H54 (cell line): Measurements from ENCODE around the gene SRGAP1.
A peak's percentile ranks its signal among the peaks of the same experiment; 100 is the strongest.

Experiments
- DNase-seq: peaks from one replicate; pipeline ENCODE4 v3.0.0; 2011; ENCODE audit warnings: low spot score, mixed read lengths; ENCODE audit not compliant: insufficient read length
- FAIRE-seq: peaks from 3 replicates; lab custom pipeline; 2011; peaks lifted over from hg19 to GRCh38; lab: Jason Lieb, UNC
- POLR2A ChIP-seq: IDR thresholded peaks from 2 replicates; pipeline ENCODE4 v1.6.1; 2011; ENCODE audit warnings: low read depth, mild to moderate bottlenecking, low read length

Gene SRGAP1

DNA sequence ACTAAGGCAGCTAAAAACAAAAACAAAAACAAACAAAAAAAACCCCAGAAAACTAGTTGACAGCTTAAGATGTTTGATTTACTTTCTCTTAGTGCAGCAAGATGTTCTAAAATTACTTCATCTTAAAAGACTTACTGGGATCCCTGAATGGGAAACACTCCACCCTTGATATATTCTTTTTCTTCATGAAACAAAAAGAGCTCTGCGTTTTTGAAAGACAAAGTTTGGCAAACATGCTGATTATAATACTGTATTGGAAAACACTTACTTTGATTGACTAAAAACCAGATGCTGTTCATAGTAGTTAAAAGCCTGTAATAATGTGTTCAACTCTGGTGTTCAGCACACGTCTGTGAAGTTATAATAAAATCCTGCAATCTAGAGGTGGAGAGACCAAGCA lies 136.8 kb downstream of the SRGAP1 start:
- DNase-seq (no peak), FAIRE-seq (peak; percentile 43)
- no peak for TF ChIP-seq POLR2A

DNA sequence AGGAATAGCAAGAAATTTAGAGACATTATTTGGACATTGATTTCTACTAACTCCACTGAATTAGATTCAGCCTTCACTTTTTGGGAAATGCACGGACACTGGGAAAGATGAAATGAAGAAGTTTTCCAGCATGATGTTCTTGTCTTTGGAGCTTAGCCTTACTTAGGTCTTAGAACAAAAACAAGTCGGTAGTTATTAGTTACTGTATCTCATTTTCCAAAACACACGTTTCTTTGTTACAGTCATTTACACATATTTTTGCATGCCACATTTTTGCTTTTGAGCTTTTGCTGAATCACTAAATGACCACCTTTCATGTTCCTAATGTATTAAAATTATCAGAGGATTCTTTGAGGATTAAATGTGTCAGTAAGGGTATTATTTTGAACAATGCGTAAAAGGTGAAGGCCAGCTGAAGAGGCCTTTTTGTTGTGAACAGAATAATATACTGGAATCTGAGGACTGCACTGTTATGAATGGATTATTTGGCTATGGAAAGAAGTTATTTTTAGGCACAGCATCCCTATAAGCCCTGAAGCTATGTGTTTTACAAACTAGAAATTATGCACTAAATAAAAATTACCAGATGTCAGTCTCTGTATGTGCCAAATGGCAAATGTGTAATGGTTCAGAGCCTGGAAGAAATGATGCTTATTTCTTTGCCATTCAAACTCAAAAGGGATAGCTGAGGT lies 138.2 kb downstream of the SRGAP1 start:
- no peak for DNase-seq
- TF ChIP-seq POLR2A: no peak
- FAIRE-seq: no peak

GRCh38 chr12:63985456-63985855 lies 141.0 kb downstream of the SRGAP1 start:
- DNase-seq (no peak), FAIRE-seq (no peak)
- no peak for TF ChIP-seq POLR2A

DNA sequence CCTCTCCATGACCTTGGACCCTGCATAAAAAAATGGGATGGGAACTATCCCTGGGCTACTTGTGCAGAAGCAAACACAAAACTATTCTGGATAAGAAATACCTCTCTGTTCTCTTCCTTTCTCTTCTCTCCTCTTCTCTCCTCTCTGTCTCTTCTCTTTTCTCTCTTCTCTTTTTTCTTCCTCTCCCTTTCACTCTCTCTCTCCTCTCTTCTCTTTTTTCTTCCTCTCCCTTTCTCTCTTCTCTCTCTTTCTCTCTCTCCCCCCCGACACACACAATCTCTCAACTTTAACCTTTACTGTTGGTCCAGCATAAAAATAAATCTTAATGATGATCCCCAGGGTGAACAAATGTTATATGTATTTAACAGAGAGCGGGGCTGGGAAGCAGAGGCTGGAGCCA lies 141.4 kb downstream of the SRGAP1 start:
- no peak for FAIRE-seq
- TF ChIP-seq POLR2A: no peak

GRCh38 chr12:63989301-63989845 lies 144.9 kb downstream of the SRGAP1 start:
- no peak for FAIRE-seq

More for the DNA sequence above, 141.4 kb downstream of the SRGAP1 start:
- DNase-seq: no peak

GRCh38 chr12:63990828-63991547 lies 146.5 kb downstream of the SRGAP1 start:
- FAIRE-seq (no peak), DNase-seq (no peak)
- TF ChIP-seq POLR2A: no peak

More at GRCh38 chr12:63989301-63989845, 144.9 kb downstream of the SRGAP1 start:
- DNase-seq: no peak
- no peak for TF ChIP-seq POLR2A

- TF ChIP-seq POLR2A: no peak
- FAIRE-seq: no peak
- DNase-seq: no peak
These were observed 150.2 kb downstream of the SRGAP1 start for GRCh38 chr12:63994704-63995103.

GRCh38 chr12:63995512-63995911 lies 151.0 kb downstream of the SRGAP1 start:
- DNase-seq (no peak), FAIRE-seq (no peak)
- TF ChIP-seq POLR2A: no peak

DNA sequence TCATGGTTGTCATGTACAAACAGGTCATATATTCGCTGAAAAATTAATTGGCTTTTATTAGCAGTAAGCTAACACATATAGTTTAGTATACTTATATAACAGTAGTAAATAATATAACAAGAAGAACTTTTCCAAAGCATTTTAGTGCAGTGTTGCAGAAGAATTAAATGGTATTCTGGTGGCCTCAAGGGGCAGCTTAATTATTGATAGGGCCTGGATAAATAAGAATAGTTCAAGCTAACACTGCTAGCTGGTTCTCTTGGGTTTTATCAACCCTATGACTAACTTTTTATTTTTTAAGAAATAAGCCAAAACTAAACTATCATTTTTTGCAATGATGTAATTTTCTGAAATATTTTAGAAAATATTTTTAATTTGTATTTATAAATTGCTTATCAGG lies 152.1 kb downstream of the SRGAP1 start:
- no peak for FAIRE-seq
- no peak for TF ChIP-seq POLR2A
- DNase-seq: no peak

GRCh38 chr12:63997198-63997597 lies 152.7 kb downstream of the SRGAP1 start:
- no peak for FAIRE-seq
- no peak for TF ChIP-seq POLR2A
- no peak for DNase-seq

DNA sequence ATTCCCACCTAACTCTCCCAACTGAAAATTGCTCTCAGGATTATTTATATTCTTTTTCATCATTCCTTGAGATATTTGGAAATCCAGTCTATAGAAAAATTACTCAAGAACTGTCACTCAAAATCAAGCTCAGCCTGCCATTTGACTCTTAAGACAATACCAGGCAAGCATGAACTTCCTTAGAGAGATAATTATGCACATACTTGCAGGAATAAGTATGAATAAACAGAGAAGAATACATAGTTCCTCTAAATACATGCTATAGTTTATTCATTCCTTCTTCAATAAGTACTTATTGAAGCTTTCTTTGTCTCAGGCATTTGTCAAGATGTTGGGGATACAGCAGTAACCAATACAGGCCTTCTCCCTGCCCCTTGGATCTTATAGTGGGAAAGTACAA lies 154.1 kb downstream of the SRGAP1 start:
- FAIRE-seq: no peak
- no peak for TF ChIP-seq POLR2A
- DNase-seq: no peak

- DNase-seq: no peak
- FAIRE-seq: no peak
- no peak for TF ChIP-seq POLR2A
These were observed 155.4 kb downstream of the SRGAP1 start for GRCh38 chr12:63999853-64000252.

DNA sequence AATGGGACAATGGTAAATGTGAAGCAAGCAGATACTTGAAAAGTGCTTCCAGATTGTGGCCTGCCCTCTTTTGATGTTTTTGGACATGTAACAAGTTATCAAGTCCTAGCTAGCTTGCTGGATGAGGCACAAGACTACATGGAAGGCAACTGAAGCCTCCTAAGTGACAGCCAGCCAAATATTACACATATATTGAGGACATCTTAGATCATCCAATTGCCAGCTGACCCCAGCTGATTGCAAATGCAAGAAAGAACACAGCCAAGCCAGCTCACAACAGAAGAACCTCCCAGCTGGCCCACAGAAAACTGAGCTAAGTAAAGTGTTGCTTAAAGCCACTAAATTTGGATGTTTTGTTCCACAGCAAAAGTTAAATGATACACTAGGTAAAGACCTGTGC lies 156.9 kb downstream of the SRGAP1 start:
- DNase-seq (no peak), FAIRE-seq (no peak)
- no peak for TF ChIP-seq POLR2A

GRCh38 chr12:64004641-64005040 lies 160.1 kb downstream of the SRGAP1 start:
- FAIRE-seq: no peak

More at GRCh38 chr12:64004641-64005040, 160.1 kb downstream of the SRGAP1 start:
- DNase-seq: no peak
- no peak for TF ChIP-seq POLR2A
